IMR-90 (cell line): ENCODE data around the gene AASS. TPM values are rescaled to one million over a fixed set of nuclear protein-coding genes. Genes with fewer than 3 reads are reported as not detected.

Experiments
- ATAC-seq: fragments of 200-7000 bp; cut with Tn5 transposase; 2 replicates; pipeline ENCODE4 v1.9.1; 2020; ENCODE audit warnings: low read depth, mild to moderate bottlenecking, moderate library complexity
- BruUV-seq: library from RNA; stranded (reverse); fragments of 400-500 nt; replicated peaks from 2 replicates; lab custom pipeline; 2021; lab: Mats Ljungman, UMichigan
- CTCF ChIA-PET: fragments of 300-600 bp; formaldehyde crosslinking; extraction: SDS; loops from one replicate; lab custom pipeline; 2021; ENCODE audit warnings: antibody characterized with exemption; lab: Yijun Ruan, JAX
- POLR2A ChIA-PET: fragments of 300-600 bp; sonication (Branson Sonifier 250); formaldehyde crosslinking; loops from one replicate; lab custom pipeline; 2022; ENCODE audit warnings: antibody characterized with exemption; ENCODE audit not compliant: unreplicated experiment; lab: Charles Lee
- DNase-seq: peaks from one replicate; pipeline ENCODE4 v3.0.0; 2013
- H2AFZ ChIP-seq: replicated peaks from 2 replicates; pipeline ENCODE3; 2013; ENCODE audit warnings: low read length, mild to moderate bottlenecking; ENCODE audit not compliant: poor library complexity
- H2AK5ac ChIP-seq: 2 replicates; pipeline ENCODE4 v1.6.1; 2013; ENCODE audit warnings: low read depth, low read length, inconsistent platforms
- H2AK9ac ChIP-seq: replicated peaks from 2 replicates; pipeline ENCODE3; 2013; ENCODE audit warnings: mild to moderate bottlenecking, low read depth, low read length, moderate library complexity; ENCODE audit not compliant: poor library complexity
- H2BK120ac ChIP-seq: 2 replicates; pipeline ENCODE4 v1.6.1; 2013; ENCODE audit warnings: low read depth, low read length, inconsistent platforms
- H2BK15ac ChIP-seq: 3 replicates; pipeline ENCODE4 v1.6.1; 2013; ENCODE audit warnings: low read depth, low read length, inconsistent platforms
- H2BK20ac ChIP-seq: 2 replicates; pipeline ENCODE4 v1.6.1; 2013; ENCODE audit warnings: low read depth, mild to moderate bottlenecking, inconsistent platforms, low read length, moderate library complexity
- H2BK5ac ChIP-seq: 2 replicates; pipeline ENCODE4 v1.6.1; 2013; ENCODE audit warnings: mild to moderate bottlenecking, low read depth, low read length, inconsistent platforms; ENCODE audit not compliant: poor library complexity, severe bottlenecking
- H3K14ac ChIP-seq: replicated peaks from 2 replicates; pipeline ENCODE4 v1.6.1; 2013; ENCODE audit warnings: low read depth, low read length, inconsistent platforms
- H3K18ac ChIP-seq: 2 replicates; pipeline ENCODE4 v1.6.1; 2013; ENCODE audit warnings: low read depth, low read length, control low read depth
- H3K23ac ChIP-seq: 2 replicates; pipeline ENCODE4 v1.6.1; 2013; ENCODE audit warnings: low read depth, low read length, inconsistent platforms
- H3K27ac ChIP-seq: 2 replicates; pipeline ENCODE4 v1.5.1; 2013; ENCODE audit warnings: mild to moderate bottlenecking, control low read depth, low read length; ENCODE audit not compliant: insufficient read depth
- H3K27me3 ChIP-seq: 2 replicates; pipeline ENCODE4 v1.6.1; 2013; ENCODE audit warnings: low read length; ENCODE audit not compliant: control insufficient read depth, insufficient read depth
- H3K36me3 ChIP-seq: 2 replicates; pipeline ENCODE4 v1.6.1; 2013; ENCODE audit warnings: low read length, mixed read lengths; ENCODE audit not compliant: control insufficient read depth, insufficient read depth
- H3K4ac ChIP-seq: 2 replicates; pipeline ENCODE4 v1.6.1; 2013; ENCODE audit warnings: low read depth, low read length, inconsistent platforms
- H3K4me1 ChIP-seq: 2 replicates; pipeline ENCODE4 v1.6.1; 2013; ENCODE audit warnings: low read length, mixed read lengths; ENCODE audit not compliant: control insufficient read depth, insufficient read depth
- H3K4me2 ChIP-seq: 2 replicates; pipeline ENCODE4 v1.6.1; 2013; ENCODE audit warnings: low read depth, mild to moderate bottlenecking, control low read depth, low read length, moderate library complexity
- H3K4me3 ChIP-seq: 2 replicates; pipeline ENCODE4 v1.5.1; 2013; ENCODE audit warnings: low read depth, mild to moderate bottlenecking, control low read depth, low read length, moderate library complexity; ENCODE audit not compliant: insufficient read depth
- H3K56ac ChIP-seq: 2 replicates; pipeline ENCODE4 v1.6.1; 2013; ENCODE audit warnings: low read length, inconsistent platforms; ENCODE audit not compliant: insufficient read depth; ENCODE audit errors: extremely low read depth
- H3K79me1 ChIP-seq, 2 experiments: 2 replicates each; pipeline ENCODE4 v1.6.1; 2013; ENCODE audit warnings: low read length in 2 of 2, inconsistent platforms in 1 of 2, low read depth in 1 of 2
- H3K9ac ChIP-seq: 2 replicates; pipeline ENCODE4 v1.6.1; 2013; ENCODE audit warnings: low read depth, low read length, control low read depth
- H3K9me1 ChIP-seq: 2 replicates; pipeline ENCODE4 v1.6.1; 2013; ENCODE audit warnings: low read length, inconsistent platforms; ENCODE audit not compliant: insufficient read depth
- H3K9me3 ChIP-seq: 2 replicates; pipeline ENCODE4 v1.6.1; 2013; ENCODE audit warnings: low read length; ENCODE audit not compliant: control insufficient read depth, insufficient read depth
- H4K20me1 ChIP-seq: 2 replicates; pipeline ENCODE4 v1.6.1; 2013; ENCODE audit warnings: low read length, inconsistent platforms; ENCODE audit not compliant: insufficient read depth
- H4K5ac ChIP-seq: 2 replicates; pipeline ENCODE4 v1.6.1; 2013; ENCODE audit warnings: mild to moderate bottlenecking, low read depth, low read length, control low read depth
- H4K8ac ChIP-seq, 2 experiments: 2 replicates each; pipeline ENCODE4 v1.6.1; 2013; ENCODE audit warnings: low read depth in 2 of 2, low read length in 2 of 2, control low read depth in 1 of 2, inconsistent platforms in 1 of 2
- H4K91ac ChIP-seq: 2 replicates; pipeline ENCODE4 v1.6.1; 2013; ENCODE audit warnings: low read depth, low read length, inconsistent platforms; ENCODE audit not compliant: insufficient read depth
- BHLHE40 ChIP-seq: fragments of 150-350 bp; IDR thresholded peaks from 2 replicates; pipeline ENCODE4 v1.6.1; 2016; ENCODE audit warnings: mild to moderate bottlenecking, low read depth, low read length
- CEBPB ChIP-seq: IDR thresholded peaks from 2 replicates; pipeline ENCODE4 v1.6.1; 2012; ENCODE audit warnings: low read depth, low read length, improper control_type of control experiment
- CHD1 ChIP-seq: IDR thresholded peaks from 2 replicates; pipeline ENCODE4 v1.6.1; 2012; ENCODE audit warnings: low read depth, low read length, improper control_type of control experiment
- CTCF ChIP-seq: conservative IDR thresholded peaks from 2 replicates; pipeline ENCODE4 v1.5.1; 2012; ENCODE audit warnings: mild to moderate bottlenecking, low read depth, low read length, improper control_type of control experiment
- FOS ChIP-seq: fragments of 150-350 bp; IDR thresholded peaks from 2 replicates; pipeline ENCODE4 v1.6.1; 2016; ENCODE audit warnings: low read depth, low read length
- MAFK ChIP-seq: IDR thresholded peaks from 2 replicates; pipeline ENCODE4 v1.6.1; 2012; ENCODE audit warnings: low read depth, low read length, improper control_type of control experiment
- SMC3 ChIP-seq: fragments of 150-350 bp; IDR thresholded peaks from 2 replicates; pipeline ENCODE4 v1.6.1; 2016; ENCODE audit warnings: low read depth, mild to moderate bottlenecking, antibody characterized with exemption, low read length, moderate library complexity
- USF2 ChIP-seq: fragments of 150-350 bp; IDR thresholded peaks from 2 replicates; pipeline ENCODE4 v1.6.1; 2017; ENCODE audit warnings: mild to moderate bottlenecking, antibody characterized with exemption, low read length, low read depth
- WGBS, 2 experiments: methylation state at CpG; one replicate each; pipeline versions ENCODE4 v1.1.5 to v1.1.7; 2013; ENCODE audit warnings: missing lambda C conversion rate in 2 of 2; ENCODE audit not compliant: insufficient read length in 1 of 2; ENCODE audit errors: extremely low coverage in 2 of 2; 5-methylcytosine and 5-hydroxymethylcytosine counted together
- dilution Hi-C: fragments of 300-500 bp; cut with HindIII; formaldehyde crosslinking; loops from one replicate; pipeline ENCODE4 v1.14.3; 2018; ENCODE audit warnings: low sequenced_read_pairs; ENCODE audit not compliant: unreplicated experiment
- in situ Hi-C: fragments of 300-500 bp; cut with MboI; formaldehyde crosslinking; loops from 3 replicates; pipeline ENCODE4 v1.14.3; 2019; ENCODE audit warnings: low sequenced_read_pairs, inconsistent platforms, mixed read lengths
- intact Hi-C: fragments of 100-400 bp; cut with micrococcal nuclease; formaldehyde crosslinking; loops from 2 replicates; pipeline ENCODE4 v1.10.0; 2022
- polyA plus RNA-seq, 3 experiments: library from polyadenylated mRNA; depleted of rRNA; stranded (reverse); fragments of >200 nt; gene quantifications; 2 replicates each; pipeline ENCODE4 v1.2.3, GENCODE V29; 2012; ENCODE audit warnings: low replicate concordance in 1 of 3
- total RNA-seq: library from RNA; depleted of rRNA; stranded (reverse); fragments of >200 nt; gene quantifications from 2 replicates; pipeline ENCODE4 v1.2.3, GENCODE V29; 2012

AASS gene
- total and polyA plus RNA-seq, 2 of the 4 experiments (the other 2 are of a cell fraction): 6.1 to 12.9 TPM

DNA sequence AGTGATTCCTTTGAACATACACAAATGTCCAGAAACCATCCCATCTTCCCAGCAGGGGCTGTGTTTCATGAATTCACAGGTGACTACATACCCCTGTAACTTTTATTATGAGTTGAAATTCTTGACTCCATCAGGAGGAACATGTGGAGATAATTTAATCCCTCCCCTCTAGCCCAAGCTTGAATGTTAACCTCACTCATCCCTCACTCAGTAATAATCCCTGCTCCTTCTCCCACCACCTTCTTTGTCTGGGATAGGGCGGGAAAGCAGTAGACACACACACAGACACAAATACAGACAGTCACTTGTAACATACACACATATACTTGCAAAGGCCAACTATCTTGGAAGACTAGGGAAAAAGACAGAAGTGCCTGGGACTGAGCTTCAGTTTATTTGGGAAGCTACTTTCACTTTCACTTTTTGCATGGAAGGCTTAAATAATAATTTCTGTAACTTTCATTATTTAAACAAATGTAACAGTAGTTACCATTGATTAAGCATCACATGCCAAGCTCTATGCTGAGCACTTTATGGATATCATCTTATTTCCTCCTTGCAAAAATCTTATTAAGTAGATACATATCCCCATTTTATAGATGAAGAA lies 7.3 kb downstream of the AASS start:
- Histone ChIP-seq H2BK120ac (peak overlapping the region; percentile 1; the same call in 1 of the 2 replicates), H2BK5ac (no peak overlapping the region), H2AK9ac (no peak overlapping the region), H3K27me3 (no peaks in the 10 kb centered on the region), H2AFZ (peak overlapping the region; percentile 9), H4K20me1 (no peaks in the 10 kb centered on the region; the same call in 1 of the 2 replicates), H3K79me1 (peaks cover 3 to 33% of the 10 kb centered on the region in 2 experiments), H3K4me1 (peaks cover 7% of the 10 kb centered on the region), H3K56ac (no peak overlapping the region), H3K18ac (peak overlapping the region; percentile 97; the same call in 1 of the 2 replicates), H3K36me3 (no peaks in the 10 kb centered on the region), H3K4me3 (peak overlapping the region; percentile 93), H3K9me1 (no peaks in the 10 kb centered on the region), H3K4me2 (peak overlapping the region; percentile 100), H2BK20ac (no peak overlapping the region), H4K91ac (peak overlapping the region; percentile 15; the same call in 1 of the 2 replicates), H3K4ac (peak overlapping the region; percentile 3; the same call in 1 of the 2 replicates), H3K14ac (peak overlapping the region; percentile 11), H2AK5ac (no peak overlapping the region), H3K27ac (peak overlapping the region; percentile 73; the same call in 1 of the 2 replicates), H3K9me3 (no peaks in the 10 kb centered on the region), H2BK15ac (no peak overlapping the region), H3K9ac (peak overlapping the region; percentile 81; the same call in 1 of the 2 replicates), H4K5ac (peak overlapping the region; percentile 89), H3K23ac (no peak overlapping the region), H4K8ac (peak overlapping the region; percentile 39 to 63; a peak in 3 of 4 replicates)
- no TSS peak for BruUV-seq
- ChIA-PET CTCF (interaction anchor here (0.6 kb wide), 1 partner anchor 1398 kb away, joined by 3 read pairs; the partner anchor contains the start of gene IQUB), POLR2A (no interaction called here)
- intact Hi-C loops (no loop called here), dilution Hi-C loops (no loop called here), in situ Hi-C loops (no loop called here)
- DNase-seq (peak; percentile 18), ATAC-seq (peak; percentile 7; the same call in 1 of the 2 replicates)
- no CpG with 5 or more reads among the region's 1 CpG for WGBS, 2 experiments
- TF ChIP-seq BHLHE40: no peak
- TF ChIP-seq CEBPB: no peak
- TF ChIP-seq FOS: no peak
- TF ChIP-seq CTCF: no peak
- TF ChIP-seq SMC3: no peak
- TF ChIP-seq USF2: no peak
- TF ChIP-seq CHD1: no peak
- TF ChIP-seq MAFK: no peak
